Fibroblast of mammary gland (primary cell): ENCODE results near the gene ACSBG1.

Experiments used
- DNase-seq: peaks from one replicate; pipeline ENCODE4 v3.0.0-alpha.2; 2010; ENCODE audit warnings: low read depth
- H3K4me3 ChIP-seq: 2 replicates; pipeline ENCODE4 v1.5.1; 2011; ENCODE audit warnings: low read depth, mild to moderate bottlenecking, low read length, moderate library complexity; ENCODE audit not compliant: control insufficient read depth
- TF ChIP-seq, protein P1 (sequence below): conservative IDR thresholded peaks from 2 replicates; pipeline ENCODE4 v1.5.1; 2011; ENCODE audit warnings: low read depth, low read length, inconsistent platforms; ENCODE audit not compliant: control insufficient read depth, insufficient read depth

The ACSBG1 gene

DNA sequence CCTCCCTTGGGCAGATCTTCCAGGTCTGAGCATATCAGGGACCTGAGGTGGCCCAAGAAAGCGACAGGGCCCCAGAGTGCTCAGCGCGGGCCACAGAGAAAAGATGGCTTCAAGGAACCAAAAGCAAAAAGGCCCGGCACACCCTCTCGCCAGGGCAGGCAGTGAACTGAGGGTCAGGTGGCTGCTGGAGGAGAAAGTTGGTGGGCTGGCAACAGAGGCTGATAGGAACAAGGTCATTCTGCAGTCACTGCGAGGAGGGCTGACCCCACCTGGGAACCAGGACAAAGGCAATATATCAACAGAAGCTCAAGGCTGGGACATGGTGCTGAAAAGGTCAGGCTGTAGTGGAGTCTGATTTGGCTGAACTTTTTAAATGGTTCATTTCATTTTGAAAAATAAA, 2.8 kb upstream of the ACSBG1 start:
- DNase-seq = no peak
- TF ChIP-seq, protein P1, sequence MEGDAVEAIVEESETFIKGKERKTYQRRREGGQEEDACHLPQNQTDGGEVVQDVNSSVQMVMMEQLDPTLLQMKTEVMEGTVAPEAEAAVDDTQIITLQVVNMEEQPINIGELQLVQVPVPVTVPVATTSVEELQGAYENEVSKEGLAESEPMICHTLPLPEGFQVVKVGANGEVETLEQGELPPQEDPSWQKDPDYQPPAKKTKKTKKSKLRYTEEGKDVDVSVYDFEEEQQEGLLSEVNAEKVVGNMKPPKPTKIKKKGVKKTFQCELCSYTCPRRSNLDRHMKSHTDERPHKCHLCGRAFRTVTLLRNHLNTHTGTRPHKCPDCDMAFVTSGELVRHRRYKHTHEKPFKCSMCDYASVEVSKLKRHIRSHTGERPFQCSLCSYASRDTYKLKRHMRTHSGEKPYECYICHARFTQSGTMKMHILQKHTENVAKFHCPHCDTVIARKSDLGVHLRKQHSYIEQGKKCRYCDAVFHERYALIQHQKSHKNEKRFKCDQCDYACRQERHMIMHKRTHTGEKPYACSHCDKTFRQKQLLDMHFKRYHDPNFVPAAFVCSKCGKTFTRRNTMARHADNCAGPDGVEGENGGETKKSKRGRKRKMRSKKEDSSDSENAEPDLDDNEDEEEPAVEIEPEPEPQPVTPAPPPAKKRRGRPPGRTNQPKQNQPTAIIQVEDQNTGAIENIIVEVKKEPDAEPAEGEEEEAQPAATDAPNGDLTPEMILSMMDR = no peak
- H3K4me3 ChIP-seq = no peak overlapping the region

DNA sequence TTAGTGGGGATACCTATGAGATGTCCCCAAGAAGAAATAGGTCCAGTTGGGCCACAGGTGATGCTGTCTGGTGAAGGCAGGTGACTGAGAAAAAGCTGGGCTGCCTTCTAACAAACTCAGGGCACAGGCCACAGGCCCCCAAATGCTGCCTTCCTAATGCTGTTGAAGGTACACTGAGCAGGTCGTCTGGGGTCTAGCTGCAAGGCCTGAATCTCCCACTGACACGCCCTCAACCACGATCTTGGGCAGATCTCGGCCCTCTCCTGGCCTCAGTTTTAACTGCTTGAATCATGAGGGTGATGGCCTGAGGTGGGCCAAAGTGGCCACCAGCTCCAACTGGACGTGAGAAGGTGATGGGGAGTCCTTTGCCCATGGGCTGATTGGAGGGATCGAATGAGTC, 2.1 kb upstream of the ACSBG1 start:
- H3K4me3 ChIP-seq = no peak overlapping the region
- TF ChIP-seq, protein P1 = no peak
- DNase-seq = no peak

DNA sequence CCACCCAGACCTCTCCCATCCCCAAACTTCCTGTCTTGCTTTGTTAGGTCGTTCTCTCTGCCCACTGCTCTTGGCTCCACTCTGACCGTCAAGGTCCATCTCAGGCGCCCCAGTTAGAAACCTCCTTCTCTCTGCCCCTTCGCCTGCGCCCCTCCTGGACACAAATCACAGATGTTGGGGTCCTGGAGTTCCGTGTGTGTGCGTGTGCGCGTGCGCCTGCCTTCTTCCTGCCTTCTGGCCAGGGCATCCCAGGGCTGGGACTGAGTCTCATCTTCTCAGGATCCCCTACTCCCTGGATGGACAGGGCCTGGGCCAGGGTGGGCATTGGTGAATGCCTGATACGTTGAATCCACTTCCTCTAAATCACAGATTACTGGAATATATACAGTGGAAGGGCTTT, 869 bp downstream of the ACSBG1 start:
- no peak overlapping the region for H3K4me3 ChIP-seq
- DNase-seq = no peak

DNA sequence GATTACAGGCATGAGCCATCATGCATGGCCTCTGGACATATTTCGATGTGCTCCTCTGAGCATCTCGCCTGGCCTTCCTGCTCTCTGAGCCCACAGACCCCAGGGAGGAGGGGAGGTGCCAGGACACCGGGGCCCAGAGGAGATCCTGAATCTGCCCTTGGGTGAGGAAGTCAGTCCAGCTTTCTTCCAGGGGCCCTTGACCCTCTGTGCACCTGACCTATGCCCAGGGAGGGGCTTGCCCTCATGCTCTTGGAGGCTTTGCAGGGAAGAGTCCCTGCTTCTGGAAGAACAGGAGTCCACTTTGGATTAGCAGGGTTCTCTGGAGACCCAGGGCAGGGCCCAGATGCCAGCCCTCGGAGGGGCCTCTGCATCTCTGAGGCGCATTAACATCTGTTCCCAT, 1.4 kb downstream of the ACSBG1 start:
- DNase-seq = no peak
- no peak overlapping the region for H3K4me3 ChIP-seq
- TF ChIP-seq, protein P1 = no peak

More for the DNA sequence above, 869 bp downstream of the ACSBG1 start:
- TF ChIP-seq, protein P1 = no peak

DNA sequence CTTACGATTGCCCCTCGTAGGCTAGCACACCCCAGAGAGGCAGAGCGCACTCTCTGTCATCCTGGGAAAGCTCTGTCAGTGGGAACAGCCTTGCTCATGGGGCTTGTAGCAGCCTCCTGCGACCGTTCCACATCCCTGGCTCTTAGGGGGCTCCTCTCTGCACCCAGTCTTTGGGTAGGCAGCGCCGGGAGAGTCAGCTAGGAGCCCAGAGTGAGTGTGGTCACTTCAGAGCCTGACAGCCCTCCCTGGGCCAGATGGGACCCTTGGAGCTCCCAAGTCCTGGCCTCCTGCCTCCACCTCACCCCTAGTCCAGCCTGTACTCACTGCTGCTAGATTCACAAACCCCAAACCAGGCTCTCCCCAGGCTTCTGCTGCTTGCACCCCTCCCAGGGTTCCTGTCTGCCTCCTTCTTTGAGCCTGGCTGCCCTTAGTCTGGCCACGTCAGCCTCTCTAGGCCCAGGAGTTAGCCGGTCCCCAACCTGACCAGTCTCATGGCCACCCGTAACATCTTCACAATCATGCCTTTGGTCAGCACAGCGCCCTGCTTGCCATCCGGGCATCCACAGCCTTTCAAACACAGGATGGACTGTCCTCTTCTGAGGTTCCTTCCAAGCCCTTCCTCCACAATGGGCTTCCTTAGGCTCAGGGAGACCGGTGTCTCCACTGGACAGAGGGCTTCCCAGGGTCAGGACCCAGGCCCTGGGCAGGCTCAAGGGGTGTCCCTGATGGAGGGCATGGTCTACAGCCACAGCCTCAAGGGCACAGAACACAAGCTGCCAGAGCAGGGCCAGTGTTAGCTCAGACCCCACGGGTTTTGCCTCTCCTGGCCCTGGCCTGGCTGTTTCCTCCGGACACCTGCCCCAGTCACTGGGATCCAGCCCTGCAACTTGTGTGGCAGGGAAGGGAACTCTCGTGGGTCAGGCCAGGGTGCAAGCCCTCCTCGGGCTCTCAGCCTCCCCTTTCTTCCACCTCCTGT, 4.6 kb downstream of the ACSBG1 start:
- no peak for DNase-seq

DNA sequence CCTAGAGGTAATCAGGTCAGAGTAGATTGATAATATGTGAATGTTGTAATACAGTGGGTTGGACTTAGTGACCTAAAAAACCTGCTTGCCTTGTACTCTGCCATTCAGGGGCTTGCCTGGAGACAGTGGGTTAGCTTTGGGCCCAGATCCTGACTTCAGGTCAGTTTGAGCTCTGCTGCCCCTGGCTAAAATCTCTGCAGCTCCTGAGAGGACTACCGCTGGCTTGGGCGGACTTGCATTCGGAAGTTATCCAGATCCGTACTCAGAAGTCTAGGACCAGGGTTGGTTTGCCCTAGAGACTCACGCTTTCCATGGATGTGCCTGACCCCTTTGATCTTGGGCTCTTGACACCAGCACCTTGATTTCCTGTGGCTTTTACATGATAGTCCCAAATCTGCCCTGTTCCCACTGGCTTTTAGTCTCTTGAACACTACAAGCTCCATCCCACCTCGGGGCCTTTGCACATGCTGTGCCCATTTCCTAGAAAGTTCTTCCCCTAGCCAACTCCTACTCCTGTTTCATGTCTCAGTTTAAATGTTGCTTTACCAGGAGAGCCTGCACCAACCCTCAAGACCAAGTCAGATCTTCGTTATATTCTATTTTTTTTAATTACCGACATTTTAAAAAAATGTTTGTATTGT, 5.9 kb downstream of the ACSBG1 start:
- TF ChIP-seq, protein P1 = no peak
- H3K4me3 ChIP-seq = no peak overlapping the region
- DNase-seq = no peak

More for the DNA sequence above, 4.6 kb downstream of the ACSBG1 start:
- TF ChIP-seq, protein P1 = no peak
- H3K4me3 ChIP-seq = no peak overlapping the region
